OCI-LY7 (cell line): ENCODE data around the gene ARL6. TPM values are rescaled to one million over a fixed set of nuclear protein-coding genes. Genes with fewer than 3 reads are reported as not detected.
A peak's percentile ranks its signal among the peaks of the same experiment; 100 is the strongest.

ENCODE experiments used
- Bru-seq: library from RNA; stranded (reverse); fragments of 400-500 nt; gene quantifications from one replicate; lab custom pipeline; 2021; lab: Mats Ljungman, UMichigan
- BruChase-seq, 2 experiments: library from RNA; stranded (reverse); fragments of 400-500 nt; gene quantifications; one replicate each; lab custom pipeline; 2021; lab: Mats Ljungman, UMichigan
- BruUV-seq: library from RNA; stranded (reverse); fragments of 400-500 nt; replicated peaks from 2 replicates; lab custom pipeline; 2021; lab: Mats Ljungman, UMichigan
- CTCF ChIA-PET: fragments of 300-600 bp; sonication (Branson Sonifier 250); formaldehyde crosslinking; loops from one replicate; lab custom pipeline; 2022; ENCODE audit warnings: antibody characterized with exemption; ENCODE audit not compliant: unreplicated experiment; lab: Charles Lee
- POLR2A ChIA-PET: fragments of 300-600 bp; sonication (Branson Sonifier 250); formaldehyde crosslinking; loops from one replicate; lab custom pipeline; 2022; ENCODE audit warnings: antibody characterized with exemption; lab: Charles Lee
- DNase-seq: peaks from one replicate; pipeline ENCODE4 v3.0.0-alpha.2; 2015; ENCODE audit warnings: low spot score
- H2AFZ ChIP-seq: fragments of 200-600 bp; sonication (generic), shearing (Covaris generic); 2 replicates; pipeline ENCODE4 v1.6.1; 2014; ENCODE audit warnings: mild to moderate bottlenecking, antibody characterized with exemption, low read length, moderate library complexity
- H3K27ac ChIP-seq: fragments of 200-600 bp; sonication (generic); 2 replicates; pipeline ENCODE4 v1.5.1; 2014; ENCODE audit warnings: mixed run types, low read depth, mild to moderate bottlenecking, moderate library complexity, low read length, inconsistent platforms; ENCODE audit not compliant: poor library complexity, severe bottlenecking
- H3K36me3 ChIP-seq: fragments of 200-600 bp; sonication (generic); 2 replicates; pipeline ENCODE4 v1.6.1; 2014; ENCODE audit warnings: mild to moderate bottlenecking, antibody characterized with exemption, low read length, moderate library complexity, mixed read lengths; ENCODE audit not compliant: insufficient read depth
- H3K4me1 ChIP-seq: fragments of 200-600 bp; sonication (generic); 2 replicates; pipeline ENCODE4 v1.5.1; 2014; ENCODE audit warnings: mild to moderate bottlenecking, low read length; ENCODE audit not compliant: insufficient read depth, poor library complexity, severe bottlenecking
- H3K4me2 ChIP-seq: fragments of 200-600 bp; sonication (generic); 2 replicates; pipeline ENCODE4 v1.6.1; 2014; ENCODE audit warnings: mild to moderate bottlenecking, low read length
- H3K4me3 ChIP-seq: fragments of 200-600 bp; sonication (generic); 2 replicates; pipeline ENCODE4 v1.5.1; 2014; ENCODE audit warnings: mild to moderate bottlenecking, low read depth, low read length; ENCODE audit not compliant: poor library complexity, severe bottlenecking
- H3K79me2 ChIP-seq: fragments of 200-600 bp; sonication (generic); 2 replicates; pipeline ENCODE4 v1.6.1; 2016; ENCODE audit warnings: low read depth, mild to moderate bottlenecking, low read length, moderate library complexity, mixed read lengths; ENCODE audit not compliant: insufficient read depth
- H3K9me2 ChIP-seq: fragments of 200-600 bp; sonication (generic); 2 replicates; pipeline ENCODE4 v1.6.1; 2016; ENCODE audit warnings: mild to moderate bottlenecking, low read length, mixed read lengths; ENCODE audit not compliant: insufficient read depth
- H3K9me3 ChIP-seq: fragments of 200-600 bp; sonication (generic); 2 replicates; pipeline ENCODE4 v1.6.1; 2014; ENCODE audit warnings: mild to moderate bottlenecking, mixed run types, low read length, mixed read lengths
- H4K20me1 ChIP-seq: fragments of 200-600 bp; sonication (generic); 2 replicates; pipeline ENCODE4 v1.6.1; 2014; ENCODE audit warnings: mild to moderate bottlenecking, antibody characterized with exemption, low read length, moderate library complexity, mixed read lengths; ENCODE audit not compliant: insufficient read depth
- EZH2phosphoT487 ChIP-seq: fragments of 200-600 bp; sonication (generic); IDR thresholded peaks from 2 replicates; pipeline ENCODE4 v1.6.1; 2018; ENCODE audit warnings: low read depth, borderline replicate concordance, mild to moderate bottlenecking, mixed run types, antibody characterized with exemption, low read length, moderate library complexity, mixed read lengths
- intact Hi-C: fragments of 100-400 bp; cut with micrococcal nuclease; formaldehyde crosslinking; loops from one replicate; pipeline ENCODE4 v1.10.0; 2022; ENCODE audit not compliant: unreplicated experiment
- long read RNA-seq: library from polyadenylated mRNA; stranded (forward); transcript quantifications from one replicate; pipeline ENCODE4 v2.0.0, GENCODE V29; 2022
- total RNA-seq, 2 experiments: library from RNA; depleted of rRNA in 1 of 2; stranded (reverse); fragments of >200 nt in 1 of 2; shearing (Covaris generic) in 1 of 2; gene quantifications; 2 replicates each; pipeline ENCODE4 v1.2.3, GENCODE V29; 2014 to 2022
- TF ChIP-seq, protein P1 (sequence below): fragments of 200-600 bp; sonication (generic); conservative IDR thresholded peaks from 2 replicates; pipeline ENCODE4 v1.5.1; 2014; ENCODE audit warnings: mild to moderate bottlenecking, antibody characterized with exemption, low read length, moderate library complexity, mixed read lengths

Gene ARL6, protein sequence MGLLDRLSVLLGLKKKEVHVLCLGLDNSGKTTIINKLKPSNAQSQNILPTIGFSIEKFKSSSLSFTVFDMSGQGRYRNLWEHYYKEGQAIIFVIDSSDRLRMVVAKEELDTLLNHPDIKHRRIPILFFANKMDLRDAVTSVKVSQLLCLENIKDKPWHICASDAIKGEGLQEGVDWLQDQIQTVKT
- 5.0 and 8.6 TPM in 2 replicates for total RNA-seq (2014; rRNA removed; shearing (Covaris generic))
- total RNA-seq (2022): 5.5 and 5.9 TPM in 2 replicates
- percentile 51 among the genes with signal in this experiment for Bru-seq, nascent RNA
- BruChase-seq, experiment 1, labeled RNA remaining after a 6-hour chase: percentile 44 among the genes with signal in this experiment
- percentile 56 among the genes with signal in this experiment for BruChase-seq, experiment 2, labeled RNA remaining after a 2-hour chase
- long read RNA-seq, full-length matches to known transcripts: 5 of 9 reads
- long read RNA-seq, partial matches to known transcripts: 1 of 9 reads
- long read RNA-seq, other reads (novel, unspliced or antisense): 3 of 9 reads

DNA sequence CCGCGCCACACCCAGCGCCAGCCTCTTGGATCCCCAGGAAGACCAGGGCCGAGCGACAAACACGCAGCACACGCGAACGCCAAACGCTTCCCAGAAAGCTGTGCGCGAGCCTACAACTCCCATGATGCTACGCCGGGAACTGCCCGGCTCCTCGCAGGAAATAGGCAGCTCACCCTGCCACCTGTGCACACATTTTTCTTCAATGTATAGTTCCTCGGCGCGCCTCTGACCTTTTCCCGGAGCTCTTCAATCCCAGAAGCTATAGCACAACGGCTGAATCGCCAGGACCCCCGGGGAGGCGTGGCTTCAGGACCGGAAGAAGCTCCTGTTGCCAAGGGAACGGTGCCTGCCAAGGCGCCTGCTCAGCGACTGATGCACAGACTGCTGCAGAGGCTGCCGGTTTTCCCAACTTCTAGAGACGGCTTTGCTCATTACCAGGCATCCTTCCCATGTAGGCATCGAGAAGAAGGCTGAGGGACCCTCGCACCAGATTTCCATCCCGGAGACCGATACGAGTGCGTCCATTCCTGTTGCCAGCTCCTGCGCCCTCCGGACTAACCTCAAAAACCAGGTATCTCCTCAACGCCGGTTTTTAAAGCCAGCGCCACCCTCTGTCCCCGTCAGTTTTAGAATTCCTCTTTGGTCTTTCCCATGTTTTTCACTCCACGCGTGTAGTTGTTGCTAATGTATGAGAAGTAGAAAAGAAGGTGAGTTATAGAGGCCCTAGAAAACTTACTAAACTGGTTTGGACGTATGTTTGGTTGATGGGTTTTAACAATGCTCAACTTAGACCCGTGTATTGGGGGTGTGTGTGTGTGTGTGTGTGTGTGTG is at the start of gene ARL6:
ARL6 (plus strand) TSS at position 352 of the 832 bp plus-strand sequence. CDS start 3,350 bp downstream, outside the sequence.
- Histone ChIP-seq H3K9me2 (no peaks in the 10 kb centered on the region), H3K4me2 (peak within 1 kb of the TSS; percentile 75), H2AFZ (peak within 1 kb of the TSS; percentile 93), H3K4me3 (peak within 1 kb of the TSS; percentile 86), H3K9me3 (no peaks in the 10 kb centered on the region), H3K4me1 (peaks cover 10% of the 10 kb centered on the region), H3K36me3 (no peaks in the 10 kb centered on the region; the same call in 1 of the 2 replicates), H3K79me2 (peaks cover 8% of the 10 kb centered on the region; the same call in 1 of the 2 replicates), H4K20me1 (no peaks in the 10 kb centered on the region), H3K27ac (peak within 1 kb of the TSS; percentile 48)
- BruUV-seq: no TSS peak
- intact Hi-C loops: loop anchor here (5.0 kb wide), 1 partner anchor 208 kb away; the partner anchor contains the start of gene RIOX2
- CTCF ChIA-PET: interaction anchor here (0.5 kb wide), 1 partner anchor 262 kb away, joined by 3 read pairs; no protein-coding TSS in a partner anchor
- DNase-seq: peak; percentile 78
- POLR2A ChIA-PET: interaction anchor here (0.6 to 1.5 kb wide), 9 partner anchors 12 to 247 kb away, joined by 3 to 6 read pairs (median 3); no protein-coding TSS in a partner anchor
- no peak for TF ChIP-seq EZH2phosphoT487
- TF ChIP-seq, protein P1, sequence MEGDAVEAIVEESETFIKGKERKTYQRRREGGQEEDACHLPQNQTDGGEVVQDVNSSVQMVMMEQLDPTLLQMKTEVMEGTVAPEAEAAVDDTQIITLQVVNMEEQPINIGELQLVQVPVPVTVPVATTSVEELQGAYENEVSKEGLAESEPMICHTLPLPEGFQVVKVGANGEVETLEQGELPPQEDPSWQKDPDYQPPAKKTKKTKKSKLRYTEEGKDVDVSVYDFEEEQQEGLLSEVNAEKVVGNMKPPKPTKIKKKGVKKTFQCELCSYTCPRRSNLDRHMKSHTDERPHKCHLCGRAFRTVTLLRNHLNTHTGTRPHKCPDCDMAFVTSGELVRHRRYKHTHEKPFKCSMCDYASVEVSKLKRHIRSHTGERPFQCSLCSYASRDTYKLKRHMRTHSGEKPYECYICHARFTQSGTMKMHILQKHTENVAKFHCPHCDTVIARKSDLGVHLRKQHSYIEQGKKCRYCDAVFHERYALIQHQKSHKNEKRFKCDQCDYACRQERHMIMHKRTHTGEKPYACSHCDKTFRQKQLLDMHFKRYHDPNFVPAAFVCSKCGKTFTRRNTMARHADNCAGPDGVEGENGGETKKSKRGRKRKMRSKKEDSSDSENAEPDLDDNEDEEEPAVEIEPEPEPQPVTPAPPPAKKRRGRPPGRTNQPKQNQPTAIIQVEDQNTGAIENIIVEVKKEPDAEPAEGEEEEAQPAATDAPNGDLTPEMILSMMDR: peak; percentile 57; the same call in 1 of the 2 replicates

DNA sequence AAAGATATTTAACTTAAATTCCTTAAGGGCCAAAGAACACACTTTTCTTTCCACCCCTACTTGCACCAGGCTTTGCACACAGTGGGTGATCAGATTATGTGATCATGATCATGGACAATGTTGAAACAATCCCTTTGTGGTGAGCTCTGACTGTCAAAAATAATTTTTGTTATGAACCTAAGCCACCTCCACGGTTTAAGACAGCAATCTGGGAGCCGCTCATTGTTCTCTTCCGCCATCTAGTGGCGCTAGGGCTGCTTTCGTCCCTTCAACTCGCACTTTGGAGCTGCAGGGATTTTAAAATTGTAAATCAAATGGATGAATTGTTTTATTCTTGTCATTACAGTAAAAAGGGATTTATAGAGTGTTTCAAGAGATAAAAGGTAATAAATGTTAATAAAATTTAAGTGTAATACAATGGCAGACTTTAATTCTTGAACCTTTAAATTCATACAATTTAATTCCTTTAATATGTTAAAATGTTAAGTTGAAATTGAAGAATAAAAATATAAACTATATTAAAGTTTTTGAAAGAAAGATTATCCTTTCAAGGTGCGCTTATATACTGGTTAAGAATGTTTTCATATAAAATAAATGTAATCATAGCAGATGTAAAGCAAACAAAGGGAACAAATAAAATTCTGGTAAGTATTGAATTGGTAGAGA is 45.3 kb upstream of the ARL6 start:
- TF ChIP-seq EZH2phosphoT487: no peak
- TF ChIP-seq, protein P1: peak; percentile 97
- ChIA-PET CTCF (no interaction called here), POLR2A (no interaction called here)
- no peak overlapping the region for H2AFZ ChIP-seq
- H3K27ac ChIP-seq: no peak overlapping the region
- H3K79me2 ChIP-seq: no peaks in the 10 kb centered on the region
- no TSS peak for BruUV-seq
- peak; percentile 61 for DNase-seq
- H3K9me2 ChIP-seq: no peaks in the 10 kb centered on the region
- H3K4me2 ChIP-seq: no peak overlapping the region
- intact Hi-C loops: loop anchor here (10.0 kb wide), 1 partner anchor 854 kb away; no protein-coding TSS in a partner anchor
- no peak overlapping the region for H3K4me3 ChIP-seq
- no peaks in the 10 kb centered on the region for H3K4me1 ChIP-seq
- H3K9me3 ChIP-seq: no peaks in the 10 kb centered on the region
- no peaks in the 10 kb centered on the region for H3K36me3 ChIP-seq
- H4K20me1 ChIP-seq: no peaks in the 10 kb centered on the region
